A673 (cell line): Measurements from ENCODE around the gene HBZ.

Experiments
- EZH2 ChIP-seq: fragments of 200-600 bp; sonication (generic); IDR thresholded peaks from 2 replicates; pipeline ENCODE4 v1.6.1; 2017; ENCODE audit warnings: borderline replicate concordance, low read depth, mild to moderate bottlenecking, mixed read lengths, antibody characterized with exemption, low read length; ENCODE audit not compliant: poor library complexity, severe bottlenecking
- TF ChIP-seq, protein P1 (sequence below): fragments of 300-800, 200-600 bp; sonication (generic); conservative IDR thresholded peaks from 2 replicates; pipeline ENCODE4 v1.5.1; 2017; ENCODE audit warnings: low read depth, mild to moderate bottlenecking, antibody characterized with exemption, low read length, moderate library complexity, mixed read lengths

DNA sequence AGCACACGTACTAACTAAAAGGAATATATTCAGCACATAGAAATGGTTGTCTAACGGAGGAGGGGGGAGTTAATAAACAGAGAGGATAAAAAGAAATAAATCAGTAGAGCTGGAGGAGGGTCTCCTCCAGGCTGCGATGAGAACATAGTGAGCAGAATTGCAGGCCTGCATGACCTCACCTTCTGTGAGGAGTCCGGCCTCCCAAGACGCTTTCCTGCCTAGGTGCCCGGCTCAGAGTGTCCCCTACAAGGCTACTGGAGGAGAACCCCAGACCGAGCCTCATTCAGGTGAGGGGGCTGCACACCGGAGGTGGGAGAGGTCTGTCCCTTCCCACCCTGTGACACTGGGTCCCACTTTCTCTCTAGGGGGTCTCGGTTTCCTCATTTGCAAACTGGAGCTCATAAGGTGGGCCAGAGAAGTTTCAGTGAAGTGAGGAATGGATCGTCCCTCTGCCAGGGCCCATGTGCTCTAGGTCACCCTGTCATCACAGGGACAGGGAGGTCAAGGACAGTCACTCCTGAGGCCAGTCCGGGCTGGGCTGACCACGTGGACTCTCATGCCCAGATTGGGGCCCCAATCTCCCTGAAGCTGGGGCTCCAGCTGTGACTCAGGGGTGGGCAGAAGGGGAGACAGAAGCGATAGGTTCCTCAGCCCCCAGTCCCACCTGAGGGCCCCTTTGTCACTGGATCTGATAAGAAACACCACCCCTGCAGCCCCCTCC lies 10.0 kb downstream of the HBZ start:
- TF ChIP-seq, protein P1, sequence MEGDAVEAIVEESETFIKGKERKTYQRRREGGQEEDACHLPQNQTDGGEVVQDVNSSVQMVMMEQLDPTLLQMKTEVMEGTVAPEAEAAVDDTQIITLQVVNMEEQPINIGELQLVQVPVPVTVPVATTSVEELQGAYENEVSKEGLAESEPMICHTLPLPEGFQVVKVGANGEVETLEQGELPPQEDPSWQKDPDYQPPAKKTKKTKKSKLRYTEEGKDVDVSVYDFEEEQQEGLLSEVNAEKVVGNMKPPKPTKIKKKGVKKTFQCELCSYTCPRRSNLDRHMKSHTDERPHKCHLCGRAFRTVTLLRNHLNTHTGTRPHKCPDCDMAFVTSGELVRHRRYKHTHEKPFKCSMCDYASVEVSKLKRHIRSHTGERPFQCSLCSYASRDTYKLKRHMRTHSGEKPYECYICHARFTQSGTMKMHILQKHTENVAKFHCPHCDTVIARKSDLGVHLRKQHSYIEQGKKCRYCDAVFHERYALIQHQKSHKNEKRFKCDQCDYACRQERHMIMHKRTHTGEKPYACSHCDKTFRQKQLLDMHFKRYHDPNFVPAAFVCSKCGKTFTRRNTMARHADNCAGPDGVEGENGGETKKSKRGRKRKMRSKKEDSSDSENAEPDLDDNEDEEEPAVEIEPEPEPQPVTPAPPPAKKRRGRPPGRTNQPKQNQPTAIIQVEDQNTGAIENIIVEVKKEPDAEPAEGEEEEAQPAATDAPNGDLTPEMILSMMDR = no peak
- no peak for TF ChIP-seq EZH2
